ENCODE data around the gene MPZL3.

Gene MPZL3

GRCh38 chr11:118251858-118252652 is at the start of gene MPZL3:
Gene MPZL3 (minus strand): TSS chr11:118252365. CDS start chr11:118252294, 71 bp downstream.
- peak; percentile 55 to 77 (median 63) for DNase-seq (ENCODE audit: low read depth in 3 of 3)

GRCh38 chr11:118301600-118302195 is 49.5 kb upstream of the MPZL3 start:
- no peak for DNase-seq (ENCODE audit: low read depth in 3 of 3)

- DNase-seq (ENCODE audit: low read depth in 3 of 3), result peak in 1 of 3 experiments; percentile 43
Observed at GRCh38 chr11:118295815-118296454, 43.8 kb upstream of the MPZL3 start.

- DNase-seq (ENCODE audit: low read depth in 3 of 3), result no peak
Observed at GRCh38 chr11:118295199-118295598, 43.0 kb upstream of the MPZL3 start.

GRCh38 chr11:118294053-118294452 is 41.9 kb upstream of the MPZL3 start:
- DNase-seq (ENCODE audit: low read depth in 3 of 3), result no peak

- DNase-seq (ENCODE audit: low read depth in 3 of 3), result no peak
Observed at GRCh38 chr11:118291477-118292135, 39.4 kb upstream of the MPZL3 start.

GRCh38 chr11:118290923-118291322 is 38.8 kb upstream of the MPZL3 start:
- no peak for DNase-seq (ENCODE audit: low read depth in 3 of 3)

- no peak for DNase-seq (ENCODE audit: low read depth in 3 of 3)
Observed at GRCh38 chr11:118289401-118289800, 37.2 kb upstream of the MPZL3 start.

- DNase-seq (ENCODE audit: low read depth in 3 of 3), result no peak
Observed at GRCh38 chr11:118287006-118287405, 34.8 kb upstream of the MPZL3 start.

GRCh38 chr11:118286545-118286944 is 34.4 kb upstream of the MPZL3 start:
- DNase-seq (ENCODE audit: low read depth in 3 of 3), result no peak

- no peak for DNase-seq (ENCODE audit: low read depth in 3 of 3)
Observed at GRCh38 chr11:118283756-118284350, 31.7 kb upstream of the MPZL3 start.

GRCh38 chr11:118283037-118283636 is 31.0 kb upstream of the MPZL3 start:
- DNase-seq (ENCODE audit: low read depth in 3 of 3), result no peak

- no peak for DNase-seq (ENCODE audit: low read depth in 3 of 3)
Observed at GRCh38 chr11:118282606-118283005, 30.4 kb upstream of the MPZL3 start.

- no peak for DNase-seq (ENCODE audit: low read depth in 3 of 3)
Observed at GRCh38 chr11:118281284-118281683, 29.1 kb upstream of the MPZL3 start.

- no peak for DNase-seq (ENCODE audit: low read depth in 3 of 3)
Observed at GRCh38 chr11:118277312-118277711, 25.1 kb upstream of the MPZL3 start.

GRCh38 chr11:118276422-118276821 is 24.3 kb upstream of the MPZL3 start:
- DNase-seq (ENCODE audit: low read depth in 3 of 3), result no peak

GRCh38 chr11:118275176-118275575 is 23.0 kb upstream of the MPZL3 start:
- DNase-seq (ENCODE audit: low read depth in 3 of 3), result no peak

GRCh38 chr11:118274186-118274585 is 22.0 kb upstream of the MPZL3 start:
- no peak for DNase-seq (ENCODE audit: low read depth in 3 of 3)

- no peak for DNase-seq (ENCODE audit: low read depth in 3 of 3)
Observed at GRCh38 chr11:118272001-118272400, 19.8 kb upstream of the MPZL3 start.

- no peak for DNase-seq (ENCODE audit: low read depth in 3 of 3)
Observed at GRCh38 chr11:118267486-118267885, 15.3 kb upstream of the MPZL3 start.

GRCh38 chr11:118265954-118266353 is 13.8 kb upstream of the MPZL3 start:
- no peak for DNase-seq (ENCODE audit: low read depth in 3 of 3)

Data from stimulated activated CD4-positive, alpha-beta T cell treated with anti-CD3 and anti-CD28 coated beads, TNF-alpha, amount 100 ng/mL, for 4 hours (primary cell).